GM12878 (cell line): ENCODE results near the gene CWC27. TPM values are rescaled to one million over a fixed set of nuclear protein-coding genes. Genes with fewer than 3 reads are reported as not detected.

Source experiments
- BCL3 ChIP-seq: IDR thresholded peaks from 2 replicates; pipeline ENCODE4 v1.6.1; 2011; ENCODE audit warnings: borderline replicate concordance, low read depth, mild to moderate bottlenecking, moderate library complexity, low read length; ENCODE audit not compliant: insufficient read depth, poor library complexity, severe bottlenecking
- KLF5 ChIP-seq: fragments of 450-650 bp; IDR thresholded peaks from 2 replicates; pipeline ENCODE4 v1.6.1; 2014; ENCODE audit warnings: mild to moderate bottlenecking; ENCODE audit not compliant: partially characterized antibody
- ZNF592 ChIP-seq: fragments of 450-650 bp; IDR thresholded peaks from 2 replicates; pipeline ENCODE4 v1.6.1; 2017; ENCODE audit warnings: mild to moderate bottlenecking, moderate library complexity
- polyA plus RNA-seq, 11 experiments: library from polyadenylated mRNA; depleted of rRNA in 4 of 11; unstranded in 6 of 11; stranded (reverse) in 5 of 11; fragments of >200 nt; fragmentation: Nextera tagmentation in 4 of 11; fragmentation: Illumina TruSeq in 1 of 11; extraction: Ambion mirVana in 4 of 11; extraction: Trizol in 1 of 11; gene quantifications; 1 replicate in 1 of 11; 2 replicates in 10 of 11; pipeline versions ENCODE4 v1.2.1 to v1.2.3, GENCODE V29; 2011 to 2016; ENCODE audit warnings: inconsistent platforms in 2 of 11, missing spikeins in 2 of 11, low read depth in 1 of 11
- total RNA-seq, 4 experiments: library from RNA; depleted of rRNA in 3 of 4; stranded (reverse); fragments of >200 nt in 3 of 4; fragmentation: Illumina TruSeq in 1 of 4; extraction: Trizol in 1 of 4; gene quantifications; 2 replicates each; pipeline versions ENCODE4 v1.2.1 to v1.2.3, GENCODE V29; 2013 to 2021

Gene CWC27
- total and polyA plus RNA-seq, 10 of the 15 experiments (the other 5 are each of a cell fraction or from before 2014, with no cell fraction given), result 21.7 to 61.9 (median 47.0) TPM

- no peak for TF ChIP-seq ZNF592
- TF ChIP-seq BCL3, result no peak
- peak; percentile 32 for TF ChIP-seq KLF5
- TF ChIP-seq, all 136 proteins: peak for 45
Measured at GRCh38 chr5:65035211-65036206, 266.8 kb downstream of the CWC27 start (continued).
